K562 (cell line): ENCODE results near the gene FLVCR2. TPM values are rescaled to one million over a fixed set of nuclear protein-coding genes. Genes with fewer than 3 reads are reported as not detected.

Source experiments
- ATAC-seq: fragments of 200-7000 bp; cut with Tn5 transposase; 3 replicates; pipeline ENCODE4 v1.9.1; 2020; ENCODE audit warnings: moderate library complexity
- BruUV-seq: library from RNA; stranded (reverse); fragments of 400-500 nt; replicated peaks from 2 replicates; lab custom pipeline; 2021; lab: Mats Ljungman, UMichigan
- CTCF ChIA-PET: fragments of 300-600 bp; formaldehyde crosslinking; extraction: SDS; loops from one replicate; lab custom pipeline; 2021; ENCODE audit warnings: low intra/inter-chr PET ratio; lab: Yijun Ruan, JAX
- POLR2A ChIA-PET: fragments of 300-600, 350-650 bp; sonication (Branson Sonifier 250); formaldehyde crosslinking; extraction: SDS; loops from one replicate; lab custom pipeline; 2021; ENCODE audit warnings: antibody characterized with exemption, inconsistent platforms; lab: Yijun Ruan, JAX
- DNase-seq, 4 experiments: peaks; one replicate each; pipeline versions ENCODE4 v3.0.0 to v3.0.0-alpha.2; 2011 to 2018; ENCODE audit warnings: low spot score in 3 of 4, mixed read lengths in 3 of 4; ENCODE audit errors: extremely low read depth in 1 of 4
- FAIRE-seq: peaks from 2 replicates; lab custom pipeline; 2011; peaks lifted over from hg19 to GRCh38; lab: Jason Lieb, UNC
- H2AFZ ChIP-seq: 2 replicates; pipeline ENCODE4 v1.6.0; 2011; ENCODE audit warnings: low read depth, low read length, control low read depth, inconsistent platforms
- H3K27ac ChIP-seq: fragments of 200-600 bp; 3 replicates; pipeline ENCODE4 v1.8.0; 2011; ENCODE audit warnings: low read depth, mild to moderate bottlenecking, control low read depth, inconsistent platforms, low read length, moderate library complexity, mixed read lengths; ENCODE audit errors: extremely low read depth
- H3K27me3 ChIP-seq, 2 experiments: fragments of 300-600 bp in 1 of 2; 2 replicates in 1 of 2; 3 replicates in 1 of 2; pipeline versions ENCODE4 v1.6.0 to v1.8.0; 2011; ENCODE audit warnings: inconsistent platforms in 2 of 2, low read length in 2 of 2, mild to moderate bottlenecking in 1 of 2, mixed read lengths in 1 of 2, moderate library complexity in 1 of 2; ENCODE audit not compliant: control insufficient read depth in 2 of 2, insufficient read depth in 2 of 2
- H3K36me3 ChIP-seq: fragments of 300-600 bp; 3 replicates; pipeline ENCODE4 v1.8.0; 2011; ENCODE audit warnings: mild to moderate bottlenecking, low read length, inconsistent platforms; ENCODE audit not compliant: control insufficient read depth, insufficient read depth
- H3K4me1 ChIP-seq, 2 experiments: fragments of 200-600 bp in 1 of 2; replicated peaks in 1 of 2; 2 replicates in 1 of 2; 3 replicates in 1 of 2; pipeline versions ENCODE4 v1.5.1 to v1.8.0; 2011; ENCODE audit warnings: inconsistent platforms in 2 of 2, low read length in 2 of 2, mild to moderate bottlenecking in 1 of 2, mixed read lengths in 1 of 2, moderate library complexity in 1 of 2; ENCODE audit not compliant: control insufficient read depth in 2 of 2, insufficient read depth in 2 of 2
- H3K4me2 ChIP-seq: 2 replicates; pipeline ENCODE4 v1.6.1; 2011; ENCODE audit warnings: low read length, control low read depth, inconsistent platforms, mixed read lengths; ENCODE audit not compliant: insufficient read depth
- H3K4me3 ChIP-seq: fragments of 200-600 bp; sonication (generic), shearing (Covaris generic); 2 replicates; pipeline ENCODE4 v1.5.1; 2016; ENCODE audit warnings: control low read depth, inconsistent platforms
- H3K79me2 ChIP-seq: fragments of 200-600 bp; 3 replicates; pipeline ENCODE4 v1.8.0; 2011; ENCODE audit warnings: low read length, inconsistent platforms; ENCODE audit not compliant: control insufficient read depth, insufficient read depth
- H3K9ac ChIP-seq, 2 experiments: 2 replicates each; pipeline versions ENCODE4 v1.6.0 to v1.6.1; 2011; ENCODE audit warnings: low read depth in 2 of 2, low read length in 2 of 2, control low read depth in 1 of 2, inconsistent platforms in 1 of 2, mild to moderate bottlenecking in 1 of 2, mixed read lengths in 1 of 2; ENCODE audit not compliant: insufficient read depth in 1 of 2
- H3K9me1 ChIP-seq: one replicate; pipeline ENCODE4 v1.6.0; 2011; ENCODE audit warnings: inconsistent platforms, mild to moderate bottlenecking, low read length, moderate library complexity; ENCODE audit not compliant: control insufficient read depth, insufficient read depth
- H3K9me3 ChIP-seq: replicated peaks from 2 replicates; pipeline ENCODE4 v1.5.1; 2011; ENCODE audit warnings: low read depth, low read length, inconsistent platforms; ENCODE audit not compliant: control insufficient read depth, insufficient read depth
- H4K20me1 ChIP-seq: replicated peaks from 2 replicates; pipeline ENCODE4 v1.6.1; 2011; ENCODE audit warnings: low read length, inconsistent platforms, mixed read lengths; ENCODE audit not compliant: control insufficient read depth, insufficient read depth
- CBFA2T2 ChIP-seq: fragments of 450-650 bp; conservative IDR thresholded peaks from 2 replicates; pipeline ENCODE4 v1.6.1; 2017; ENCODE audit warnings: mild to moderate bottlenecking
- RUNX1 ChIP-seq: sonication (generic); IDR thresholded peaks from 2 replicates; pipeline ENCODE4 v1.6.1; 2016; ENCODE audit warnings: antibody characterized with exemption, low read depth
- ZNF444 ChIP-seq: fragments of 250-450 bp; sonication (Bioruptor Pico); IDR thresholded peaks from 2 replicates; pipeline ENCODE4 v1.4.0; 2020; ENCODE audit warnings: mild to moderate bottlenecking, moderate library complexity
- WGBS: fragments of 100-300 bp; shearing (Covaris generic); methylation state at CpG from one replicate; pipeline ENCODE4 v1.1.6; 2016; ENCODE audit warnings: low coverage, mixed read lengths; ENCODE audit not compliant: insufficient coverage; ENCODE audit errors: missing lambda C conversion rate; 5-methylcytosine and 5-hydroxymethylcytosine counted together
- in situ Hi-C: fragments of 300-500 bp; cut with MboI; formaldehyde crosslinking; loops from 4 replicates; pipeline ENCODE4 v1.15.0; 2018; ENCODE audit warnings: inconsistent platforms, mixed read lengths
- intact Hi-C: fragments of 100-400 bp; cut with micrococcal nuclease; formaldehyde crosslinking; loops from 2 replicates; pipeline ENCODE4 v1.14.2; 2022
- polyA plus RNA-seq, 8 experiments: library from polyadenylated mRNA; depleted of rRNA in 4 of 8; stranded (reverse) in 5 of 8; unstranded in 3 of 8; fragments of >200 nt; fragmentation: Nextera tagmentation in 2 of 8; fragmentation: Illumina TruSeq in 1 of 8; extraction: Ambion mirVana in 2 of 8; extraction: Trizol in 1 of 8; gene quantifications; 2 replicates each; pipeline versions ENCODE4 v1.2.1 to v1.2.3, GENCODE V29; 2011 to 2014; ENCODE audit warnings: inconsistent platforms in 1 of 8, missing spikeins in 1 of 8
- total RNA-seq, 7 experiments: library from RNA; depleted of rRNA in 6 of 7; stranded (reverse); fragments of >200 nt in 6 of 7; fragmentation: Illumina TruSeq in 2 of 7; extraction: Trizol in 2 of 7; gene quantifications; 2 replicates each; pipeline versions ENCODE4 v1.2.1 to v1.2.3, GENCODE V29; 2011 to 2021; ENCODE audit warnings: low replicate concordance in 1 of 7
- TF ChIP-seq, protein P1 (sequence below): sonication (generic); formaldehyde crosslinking; IDR thresholded peaks from 2 replicates; pipeline ENCODE4 v1.8.0; 2022; ENCODE audit warnings: mild to moderate bottlenecking, missing genetic modification reagents
- TF ChIP-seq, protein P2 (sequence below): fragments of 200-600 bp; sonication (generic); IDR thresholded peaks from one replicate; pipeline ENCODE4 v1.6.1; 2012; ENCODE audit warnings: mild to moderate bottlenecking, low read depth, low read length, inconsistent platforms
- TF ChIP-seq, protein P3 (sequence below): sonication (generic); formaldehyde crosslinking; IDR thresholded peaks from 2 replicates; pipeline ENCODE4 v1.8.0; 2022; ENCODE audit warnings: missing genetic modification reagents, mild to moderate bottlenecking, moderate library complexity, borderline replicate concordance

Gene FLVCR2
- total and polyA plus RNA-seq, 9 of the 15 experiments (the other 6 are each of a cell fraction or from before 2014, with no cell fraction given), result 1.5 TPM; not detected in 8

DNA sequence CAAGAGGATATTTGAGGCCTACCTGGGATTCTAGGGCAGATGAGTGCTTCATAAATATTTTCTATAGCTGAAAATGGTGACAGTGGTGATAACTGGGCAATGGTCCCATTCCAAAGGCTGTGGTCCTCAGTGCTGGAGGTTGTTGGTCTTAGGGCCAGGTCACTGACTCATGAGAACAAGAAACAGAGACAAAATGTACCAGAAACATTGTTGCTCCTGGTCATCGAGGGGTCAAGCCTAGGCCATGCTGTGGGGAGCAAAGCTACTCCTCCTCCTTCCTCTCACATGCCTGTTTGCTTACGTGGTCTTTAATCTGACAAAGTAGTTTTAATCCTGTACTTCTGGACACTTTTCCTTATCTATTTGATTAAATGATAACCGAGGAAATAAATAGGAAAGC, 48.4 kb downstream of the FLVCR2 start:
- no peaks in the 10 kb centered on the region for H4K20me1 ChIP-seq
- H3K79me2 ChIP-seq, result no peaks in the 10 kb centered on the region
- no peak overlapping the region for H3K4me2 ChIP-seq
- POLR2A ChIA-PET, result no interaction called here
- DNase-seq (no peak), ATAC-seq (no peak), FAIRE-seq (no peak)
- BruUV-seq, result no TSS peak
- 0% methylated on average over 2 of the region's 3 CpGs for WGBS
- H3K9me1 ChIP-seq, result no peaks in the 10 kb centered on the region
- no peak overlapping the region for H3K27ac ChIP-seq
- intact Hi-C loops, result no loop called here
- no peak overlapping the region for H3K9ac ChIP-seq
- peaks cover 0 to 7% of the 10 kb centered on the region in 2 experiments; a peak in 1 of 5 replicates for H3K27me3 ChIP-seq
- H2AFZ ChIP-seq, result no peak overlapping the region
- in situ Hi-C loops, result no loop called here
- H3K4me3 ChIP-seq, result no peak overlapping the region
- no peaks in the 10 kb centered on the region for H3K4me1 ChIP-seq
- no peaks in the 10 kb centered on the region for H3K36me3 ChIP-seq
- no peaks in the 10 kb centered on the region for H3K9me3 ChIP-seq
- CTCF ChIA-PET, result no interaction called here
- TF ChIP-seq CBFA2T2 (no peak), RUNX1 (no peak), ZNF444 (CRISPR knock-in tag) (no peak)
- TF ChIP-seq, protein P1, sequence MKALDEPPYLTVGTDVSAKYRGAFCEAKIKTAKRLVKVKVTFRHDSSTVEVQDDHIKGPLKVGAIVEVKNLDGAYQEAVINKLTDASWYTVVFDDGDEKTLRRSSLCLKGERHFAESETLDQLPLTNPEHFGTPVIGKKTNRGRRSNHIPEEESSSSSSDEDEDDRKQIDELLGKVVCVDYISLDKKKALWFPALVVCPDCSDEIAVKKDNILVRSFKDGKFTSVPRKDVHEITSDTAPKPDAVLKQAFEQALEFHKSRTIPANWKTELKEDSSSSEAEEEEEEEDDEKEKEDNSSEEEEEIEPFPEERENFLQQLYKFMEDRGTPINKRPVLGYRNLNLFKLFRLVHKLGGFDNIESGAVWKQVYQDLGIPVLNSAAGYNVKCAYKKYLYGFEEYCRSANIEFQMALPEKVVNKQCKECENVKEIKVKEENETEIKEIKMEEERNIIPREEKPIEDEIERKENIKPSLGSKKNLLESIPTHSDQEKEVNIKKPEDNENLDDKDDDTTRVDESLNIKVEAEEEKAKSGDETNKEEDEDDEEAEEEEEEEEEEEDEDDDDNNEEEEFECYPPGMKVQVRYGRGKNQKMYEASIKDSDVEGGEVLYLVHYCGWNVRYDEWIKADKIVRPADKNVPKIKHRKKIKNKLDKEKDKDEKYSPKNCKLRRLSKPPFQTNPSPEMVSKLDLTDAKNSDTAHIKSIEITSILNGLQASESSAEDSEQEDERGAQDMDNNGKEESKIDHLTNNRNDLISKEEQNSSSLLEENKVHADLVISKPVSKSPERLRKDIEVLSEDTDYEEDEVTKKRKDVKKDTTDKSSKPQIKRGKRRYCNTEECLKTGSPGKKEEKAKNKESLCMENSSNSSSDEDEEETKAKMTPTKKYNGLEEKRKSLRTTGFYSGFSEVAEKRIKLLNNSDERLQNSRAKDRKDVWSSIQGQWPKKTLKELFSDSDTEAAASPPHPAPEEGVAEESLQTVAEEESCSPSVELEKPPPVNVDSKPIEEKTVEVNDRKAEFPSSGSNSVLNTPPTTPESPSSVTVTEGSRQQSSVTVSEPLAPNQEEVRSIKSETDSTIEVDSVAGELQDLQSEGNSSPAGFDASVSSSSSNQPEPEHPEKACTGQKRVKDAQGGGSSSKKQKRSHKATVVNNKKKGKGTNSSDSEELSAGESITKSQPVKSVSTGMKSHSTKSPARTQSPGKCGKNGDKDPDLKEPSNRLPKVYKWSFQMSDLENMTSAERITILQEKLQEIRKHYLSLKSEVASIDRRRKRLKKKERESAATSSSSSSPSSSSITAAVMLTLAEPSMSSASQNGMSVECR (CRISPR knock-in tag), result no peak
- TF ChIP-seq, protein P2, sequence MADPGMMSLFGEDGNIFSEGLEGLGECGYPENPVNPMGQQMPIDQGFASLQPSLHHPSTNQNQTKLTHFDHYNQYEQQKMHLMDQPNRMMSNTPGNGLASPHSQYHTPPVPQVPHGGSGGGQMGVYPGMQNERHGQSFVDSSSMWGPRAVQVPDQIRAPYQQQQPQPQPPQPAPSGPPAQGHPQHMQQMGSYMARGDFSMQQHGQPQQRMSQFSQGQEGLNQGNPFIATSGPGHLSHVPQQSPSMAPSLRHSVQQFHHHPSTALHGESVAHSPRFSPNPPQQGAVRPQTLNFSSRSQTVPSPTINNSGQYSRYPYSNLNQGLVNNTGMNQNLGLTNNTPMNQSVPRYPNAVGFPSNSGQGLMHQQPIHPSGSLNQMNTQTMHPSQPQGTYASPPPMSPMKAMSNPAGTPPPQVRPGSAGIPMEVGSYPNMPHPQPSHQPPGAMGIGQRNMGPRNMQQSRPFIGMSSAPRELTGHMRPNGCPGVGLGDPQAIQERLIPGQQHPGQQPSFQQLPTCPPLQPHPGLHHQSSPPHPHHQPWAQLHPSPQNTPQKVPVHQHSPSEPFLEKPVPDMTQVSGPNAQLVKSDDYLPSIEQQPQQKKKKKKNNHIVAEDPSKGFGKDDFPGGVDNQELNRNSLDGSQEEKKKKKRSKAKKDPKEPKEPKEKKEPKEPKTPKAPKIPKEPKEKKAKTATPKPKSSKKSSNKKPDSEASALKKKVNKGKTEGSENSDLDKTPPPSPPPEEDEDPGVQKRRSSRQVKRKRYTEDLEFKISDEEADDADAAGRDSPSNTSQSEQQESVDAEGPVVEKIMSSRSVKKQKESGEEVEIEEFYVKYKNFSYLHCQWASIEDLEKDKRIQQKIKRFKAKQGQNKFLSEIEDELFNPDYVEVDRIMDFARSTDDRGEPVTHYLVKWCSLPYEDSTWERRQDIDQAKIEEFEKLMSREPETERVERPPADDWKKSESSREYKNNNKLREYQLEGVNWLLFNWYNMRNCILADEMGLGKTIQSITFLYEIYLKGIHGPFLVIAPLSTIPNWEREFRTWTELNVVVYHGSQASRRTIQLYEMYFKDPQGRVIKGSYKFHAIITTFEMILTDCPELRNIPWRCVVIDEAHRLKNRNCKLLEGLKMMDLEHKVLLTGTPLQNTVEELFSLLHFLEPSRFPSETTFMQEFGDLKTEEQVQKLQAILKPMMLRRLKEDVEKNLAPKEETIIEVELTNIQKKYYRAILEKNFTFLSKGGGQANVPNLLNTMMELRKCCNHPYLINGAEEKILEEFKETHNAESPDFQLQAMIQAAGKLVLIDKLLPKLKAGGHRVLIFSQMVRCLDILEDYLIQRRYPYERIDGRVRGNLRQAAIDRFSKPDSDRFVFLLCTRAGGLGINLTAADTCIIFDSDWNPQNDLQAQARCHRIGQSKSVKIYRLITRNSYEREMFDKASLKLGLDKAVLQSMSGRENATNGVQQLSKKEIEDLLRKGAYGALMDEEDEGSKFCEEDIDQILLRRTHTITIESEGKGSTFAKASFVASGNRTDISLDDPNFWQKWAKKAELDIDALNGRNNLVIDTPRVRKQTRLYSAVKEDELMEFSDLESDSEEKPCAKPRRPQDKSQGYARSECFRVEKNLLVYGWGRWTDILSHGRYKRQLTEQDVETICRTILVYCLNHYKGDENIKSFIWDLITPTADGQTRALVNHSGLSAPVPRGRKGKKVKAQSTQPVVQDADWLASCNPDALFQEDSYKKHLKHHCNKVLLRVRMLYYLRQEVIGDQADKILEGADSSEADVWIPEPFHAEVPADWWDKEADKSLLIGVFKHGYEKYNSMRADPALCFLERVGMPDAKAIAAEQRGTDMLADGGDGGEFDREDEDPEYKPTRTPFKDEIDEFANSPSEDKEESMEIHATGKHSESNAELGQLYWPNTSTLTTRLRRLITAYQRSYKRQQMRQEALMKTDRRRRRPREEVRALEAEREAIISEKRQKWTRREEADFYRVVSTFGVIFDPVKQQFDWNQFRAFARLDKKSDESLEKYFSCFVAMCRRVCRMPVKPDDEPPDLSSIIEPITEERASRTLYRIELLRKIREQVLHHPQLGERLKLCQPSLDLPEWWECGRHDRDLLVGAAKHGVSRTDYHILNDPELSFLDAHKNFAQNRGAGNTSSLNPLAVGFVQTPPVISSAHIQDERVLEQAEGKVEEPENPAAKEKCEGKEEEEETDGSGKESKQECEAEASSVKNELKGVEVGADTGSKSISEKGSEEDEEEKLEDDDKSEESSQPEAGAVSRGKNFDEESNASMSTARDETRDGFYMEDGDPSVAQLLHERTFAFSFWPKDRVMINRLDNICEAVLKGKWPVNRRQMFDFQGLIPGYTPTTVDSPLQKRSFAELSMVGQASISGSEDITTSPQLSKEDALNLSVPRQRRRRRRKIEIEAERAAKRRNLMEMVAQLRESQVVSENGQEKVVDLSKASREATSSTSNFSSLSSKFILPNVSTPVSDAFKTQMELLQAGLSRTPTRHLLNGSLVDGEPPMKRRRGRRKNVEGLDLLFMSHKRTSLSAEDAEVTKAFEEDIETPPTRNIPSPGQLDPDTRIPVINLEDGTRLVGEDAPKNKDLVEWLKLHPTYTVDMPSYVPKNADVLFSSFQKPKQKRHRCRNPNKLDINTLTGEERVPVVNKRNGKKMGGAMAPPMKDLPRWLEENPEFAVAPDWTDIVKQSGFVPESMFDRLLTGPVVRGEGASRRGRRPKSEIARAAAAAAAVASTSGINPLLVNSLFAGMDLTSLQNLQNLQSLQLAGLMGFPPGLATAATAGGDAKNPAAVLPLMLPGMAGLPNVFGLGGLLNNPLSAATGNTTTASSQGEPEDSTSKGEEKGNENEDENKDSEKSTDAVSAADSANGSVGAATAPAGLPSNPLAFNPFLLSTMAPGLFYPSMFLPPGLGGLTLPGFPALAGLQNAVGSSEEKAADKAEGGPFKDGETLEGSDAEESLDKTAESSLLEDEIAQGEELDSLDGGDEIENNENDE, result no peak
- TF ChIP-seq, protein P3, sequence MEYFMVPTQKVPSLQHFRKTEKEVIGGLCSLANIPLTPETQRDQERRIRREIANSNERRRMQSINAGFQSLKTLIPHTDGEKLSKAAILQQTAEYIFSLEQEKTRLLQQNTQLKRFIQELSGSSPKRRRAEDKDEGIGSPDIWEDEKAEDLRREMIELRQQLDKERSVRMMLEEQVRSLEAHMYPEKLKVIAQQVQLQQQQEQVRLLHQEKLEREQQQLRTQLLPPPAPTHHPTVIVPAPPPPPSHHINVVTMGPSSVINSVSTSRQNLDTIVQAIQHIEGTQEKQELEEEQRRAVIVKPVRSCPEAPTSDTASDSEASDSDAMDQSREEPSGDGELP (CRISPR knock-in tag), result no peak
